ENCODE data around the gene CPS1.

The CPS1 gene

DNA sequence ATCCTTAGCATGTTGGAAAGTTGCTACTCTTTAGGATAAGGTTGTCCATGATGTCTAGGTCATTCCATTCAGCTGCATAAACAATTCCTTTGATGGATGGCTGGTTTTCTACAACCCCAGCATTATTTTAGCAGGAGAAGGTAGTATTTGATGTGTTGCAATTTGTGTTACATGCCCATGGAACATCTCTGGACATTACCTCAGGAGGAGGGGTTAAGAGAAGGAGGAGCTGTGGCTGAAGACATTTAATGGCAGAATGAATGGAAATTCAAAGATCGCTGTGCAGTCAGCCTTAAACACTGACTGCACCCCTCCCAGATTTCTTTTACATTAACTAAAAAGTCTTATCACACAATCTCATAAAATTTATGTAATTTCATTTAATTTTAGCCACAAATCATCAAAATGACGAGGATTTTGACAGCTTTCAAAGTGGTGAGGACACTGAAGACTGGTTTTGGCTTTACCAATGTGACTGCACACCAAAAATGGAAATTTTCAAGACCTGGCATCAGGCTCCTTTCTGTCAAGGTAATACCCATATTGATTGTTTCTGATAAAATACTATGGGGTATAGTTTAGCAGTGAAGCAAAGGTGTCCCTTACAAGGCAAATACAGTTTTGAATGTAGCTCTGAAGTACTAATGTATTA lies at the start of gene CPS1:
CPS1 (plus strand) TSS at position 271 of the 652 bp plus-strand sequence; CDS start at position 406, 135 bp downstream.
- no peak for DNase-seq

DNA sequence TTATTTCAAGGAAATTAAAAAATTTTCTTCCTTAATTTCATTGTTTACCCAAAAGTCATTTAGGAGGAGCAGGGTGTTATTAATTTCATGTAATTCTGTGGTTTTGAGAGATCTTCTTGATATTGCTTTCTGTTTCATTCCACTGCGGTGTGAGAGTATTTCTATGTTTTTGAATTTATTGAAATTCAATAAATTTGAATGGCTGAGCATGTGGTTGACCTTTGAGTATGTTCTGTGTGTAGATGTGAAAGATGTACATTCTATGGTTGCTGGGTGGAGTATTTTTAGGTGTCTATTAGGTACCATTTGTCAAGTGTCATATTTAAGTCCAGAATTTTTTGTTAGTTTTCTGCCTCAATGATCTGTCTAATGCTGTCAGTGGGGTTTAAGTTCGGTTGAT lies 40.5 kb upstream of the CPS1 start:
- DNase-seq, result no peak

DNA sequence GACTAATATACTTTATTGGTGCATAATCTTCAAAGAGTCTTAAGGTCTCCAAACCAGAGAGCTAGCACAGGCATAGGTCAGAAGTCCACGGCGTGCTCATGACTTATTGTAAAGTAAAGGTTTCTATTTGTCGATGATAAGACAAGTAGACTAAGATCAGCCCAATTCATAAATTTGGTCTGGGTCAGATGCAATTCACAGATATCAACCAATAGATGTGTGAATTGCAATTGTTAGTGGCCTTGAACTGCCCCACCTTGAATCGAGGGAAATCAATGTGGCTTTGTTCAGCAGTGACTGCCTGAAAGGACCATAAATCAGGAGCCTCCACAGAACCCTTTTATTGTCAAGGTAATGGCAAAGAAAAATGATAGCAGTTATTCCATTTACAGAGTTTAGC lies 39.1 kb upstream of the CPS1 start:
- DNase-seq, result no peak

DNA sequence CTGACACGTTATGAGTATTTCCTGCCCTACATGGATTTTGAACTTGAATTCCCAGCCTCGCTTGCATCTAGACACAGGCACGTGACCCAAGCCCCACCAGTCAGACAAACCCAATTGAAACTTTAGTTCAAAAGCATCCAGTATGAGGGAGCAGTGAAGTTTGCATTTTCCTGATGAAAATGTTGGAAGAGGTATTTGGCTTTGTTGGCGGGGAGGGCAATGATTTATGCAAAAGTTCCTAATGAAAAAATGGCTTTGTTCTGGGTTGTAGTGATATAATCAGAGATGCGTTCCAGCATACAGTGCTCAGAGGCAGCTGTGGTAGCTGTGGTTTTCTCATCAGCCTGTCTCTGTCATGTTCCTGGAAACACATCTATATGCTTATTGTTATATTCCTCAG lies 36.8 kb upstream of the CPS1 start:
- DNase-seq, result no peak

DNA sequence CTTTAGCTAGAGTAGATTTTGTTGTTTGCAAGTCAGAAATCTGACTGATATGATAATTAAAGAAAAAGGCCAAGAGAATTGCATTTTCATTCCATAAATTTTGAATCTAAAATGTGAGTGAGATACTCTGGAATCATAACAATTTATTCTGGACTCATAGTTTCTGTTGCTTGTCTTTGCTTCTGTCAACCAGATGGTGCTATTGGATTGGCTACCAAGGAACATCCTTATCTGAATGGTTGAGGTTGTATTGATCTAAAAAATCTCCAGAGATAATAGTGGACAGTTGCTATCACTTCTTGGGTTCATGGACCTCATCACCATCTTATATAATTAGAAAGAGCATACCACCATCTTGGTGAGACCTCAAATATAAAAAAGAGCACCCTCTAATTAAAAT lies 34.0 kb upstream of the CPS1 start:
- no peak for DNase-seq

DNA sequence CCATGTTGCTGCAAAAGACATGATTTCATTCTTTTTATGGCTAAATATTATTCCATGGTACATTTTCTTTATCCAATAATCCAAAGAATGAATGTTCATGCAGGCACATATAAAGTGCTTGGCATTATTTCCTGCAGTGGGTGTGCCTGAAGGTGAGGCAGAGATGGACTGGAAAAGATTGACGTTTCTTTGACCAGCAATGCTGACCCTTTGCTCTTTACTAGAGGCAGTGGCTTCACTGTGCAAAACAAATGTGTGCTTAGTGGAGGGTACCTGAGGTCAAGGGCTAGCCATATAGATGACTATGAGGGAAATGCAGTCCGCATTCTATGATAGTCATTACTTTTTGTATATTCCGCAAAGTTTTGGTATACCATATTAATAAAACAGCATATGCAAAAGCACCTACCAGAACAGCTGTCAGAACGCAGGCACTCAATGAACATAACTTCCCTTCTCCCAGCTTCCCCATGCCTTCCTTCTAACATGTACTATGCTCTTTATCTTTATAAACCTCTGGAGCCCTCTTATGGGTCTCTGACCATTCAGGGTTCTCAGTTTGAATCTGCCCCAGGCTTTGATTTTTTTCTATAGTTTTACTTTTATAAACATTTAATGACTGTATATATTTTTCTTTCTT lies 32.6 kb upstream of the CPS1 start:
- no peak for DNase-seq

DNA sequence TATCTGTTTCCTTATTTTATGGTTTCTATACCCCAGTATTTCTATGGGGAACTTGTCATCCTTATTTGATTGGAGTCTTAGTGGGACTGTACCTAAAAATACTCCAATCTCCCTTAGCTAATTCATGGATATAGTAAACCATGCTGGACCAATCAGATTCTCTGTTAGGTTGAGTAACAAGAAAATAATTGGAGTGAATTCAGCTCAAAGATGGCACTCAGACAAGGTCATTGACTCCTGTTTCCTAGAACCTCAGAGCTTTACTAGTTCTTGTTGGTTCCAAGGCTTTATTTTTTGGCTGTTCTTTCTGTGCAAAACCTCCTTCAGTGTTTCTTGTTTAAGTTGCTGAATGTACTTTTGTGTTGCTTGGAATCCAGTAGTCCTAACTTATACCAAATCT lies 31.9 kb upstream of the CPS1 start:
- DNase-seq, result no peak

DNA sequence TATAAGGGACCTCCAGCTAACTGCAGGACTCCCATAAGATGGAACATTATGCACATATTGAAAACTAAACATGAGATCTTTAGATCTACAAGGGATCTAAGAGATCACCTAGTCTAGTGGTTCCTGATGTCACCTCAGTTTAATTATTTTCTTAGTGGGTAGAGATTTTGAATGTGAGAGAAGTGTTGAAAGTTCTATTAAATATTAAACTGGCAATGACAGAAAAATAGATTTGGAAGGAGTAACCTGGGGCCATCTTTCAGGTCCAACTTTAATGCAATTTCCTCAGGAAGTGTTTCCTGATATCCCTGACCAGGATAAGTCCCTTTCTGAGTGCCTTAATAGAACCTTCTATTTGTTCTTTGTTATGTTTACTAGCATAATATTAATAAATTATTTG lies 29.1 kb upstream of the CPS1 start:
- DNase-seq, result no peak

DNA sequence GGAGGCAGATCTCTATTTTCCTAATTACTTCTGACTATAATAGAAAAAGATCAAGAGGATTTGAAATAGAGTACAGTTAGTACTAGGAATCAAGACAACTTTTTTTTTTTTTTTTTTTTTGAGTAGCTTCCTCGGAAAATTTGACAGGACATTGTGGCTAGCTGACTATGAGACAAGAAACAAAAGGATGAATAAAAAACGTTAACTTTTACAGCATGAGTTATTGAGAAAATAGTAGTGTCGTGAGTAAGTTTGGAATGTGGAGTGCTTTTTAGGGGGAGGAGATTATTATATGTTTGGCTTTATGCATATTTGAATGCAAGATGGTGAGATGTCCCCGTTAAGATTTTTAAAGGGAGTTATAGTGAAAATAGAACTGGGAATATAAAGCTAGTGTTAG lies 27.7 kb upstream of the CPS1 start:
- DNase-seq, result no peak

DNA sequence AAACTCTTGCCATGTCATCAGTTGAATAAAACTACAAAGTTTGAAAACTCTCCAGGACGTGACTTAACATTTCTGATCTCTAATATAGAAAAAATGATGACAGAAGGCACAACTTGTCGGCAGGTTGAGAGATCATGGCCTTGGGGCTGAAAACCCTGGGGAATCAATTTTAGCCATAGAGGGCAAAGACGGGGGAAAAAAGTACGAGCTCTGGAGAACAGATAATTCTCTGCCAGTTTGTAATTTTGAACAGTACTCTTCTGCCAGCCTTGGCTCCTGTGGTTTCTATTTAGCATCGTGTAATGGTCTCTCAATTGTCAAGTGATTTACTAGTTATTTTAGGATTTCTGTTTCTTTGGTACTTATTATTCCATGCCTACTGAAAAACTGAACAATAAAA lies 25.3 kb upstream of the CPS1 start:
- DNase-seq, result no peak

DNA sequence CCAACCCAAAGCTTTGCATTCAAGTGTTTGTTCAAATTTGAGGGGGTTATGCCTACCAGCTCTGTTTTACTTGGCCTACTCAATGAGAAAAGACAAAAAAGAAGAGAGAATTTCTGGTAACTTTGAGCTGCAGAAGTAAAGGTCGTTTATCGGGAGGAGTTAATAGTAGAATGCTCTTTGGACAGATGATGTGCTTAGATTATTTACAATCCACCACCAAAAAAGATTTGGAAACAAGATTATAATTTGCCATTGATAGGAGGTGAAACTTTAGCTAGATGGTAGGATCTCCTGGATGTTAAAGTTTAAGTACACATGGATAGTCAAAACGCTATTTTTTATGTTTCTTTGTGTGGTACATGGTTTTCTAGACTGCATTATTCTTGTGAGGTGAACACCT lies 24.9 kb upstream of the CPS1 start:
- no peak for DNase-seq

DNA sequence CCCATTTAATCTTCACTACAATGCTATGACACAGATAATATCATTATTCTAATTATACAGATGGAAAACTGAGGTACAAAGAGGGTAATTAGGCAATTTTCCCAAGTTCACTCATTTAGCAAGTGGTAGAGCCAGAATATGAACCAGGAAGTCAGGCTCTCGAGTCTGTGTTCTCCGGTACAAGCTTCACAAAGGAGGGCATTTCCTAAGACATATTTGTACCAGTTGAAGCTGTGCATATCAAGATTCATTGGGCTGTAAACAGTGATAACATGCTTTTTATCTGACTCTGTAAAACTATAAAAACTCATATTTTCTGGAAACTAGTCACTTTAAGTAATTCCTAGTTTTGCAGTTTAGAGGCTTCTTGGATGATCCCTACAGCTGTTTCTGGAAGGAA lies 23.0 kb upstream of the CPS1 start:
- no peak for DNase-seq

DNA sequence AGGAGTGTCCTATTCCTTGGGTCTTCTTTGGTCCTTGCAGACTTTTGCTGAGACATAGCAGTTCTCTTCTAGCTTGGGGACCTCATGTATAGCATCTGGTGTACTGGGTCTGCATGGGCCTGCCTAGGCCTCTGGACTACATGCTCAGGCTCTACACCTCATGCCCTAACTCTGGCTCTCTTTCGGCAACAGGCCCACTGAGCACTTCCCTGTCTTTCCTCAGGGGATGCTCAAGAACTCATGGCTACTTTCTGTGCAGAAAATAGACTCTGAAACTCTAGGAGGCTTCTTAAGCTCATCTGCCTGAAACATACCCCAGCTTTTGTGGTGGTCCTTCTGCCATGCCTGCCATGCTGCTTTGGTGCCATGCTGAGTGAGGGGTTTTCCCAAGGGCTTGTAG lies 21.5 kb upstream of the CPS1 start:
- no peak for DNase-seq

DNA sequence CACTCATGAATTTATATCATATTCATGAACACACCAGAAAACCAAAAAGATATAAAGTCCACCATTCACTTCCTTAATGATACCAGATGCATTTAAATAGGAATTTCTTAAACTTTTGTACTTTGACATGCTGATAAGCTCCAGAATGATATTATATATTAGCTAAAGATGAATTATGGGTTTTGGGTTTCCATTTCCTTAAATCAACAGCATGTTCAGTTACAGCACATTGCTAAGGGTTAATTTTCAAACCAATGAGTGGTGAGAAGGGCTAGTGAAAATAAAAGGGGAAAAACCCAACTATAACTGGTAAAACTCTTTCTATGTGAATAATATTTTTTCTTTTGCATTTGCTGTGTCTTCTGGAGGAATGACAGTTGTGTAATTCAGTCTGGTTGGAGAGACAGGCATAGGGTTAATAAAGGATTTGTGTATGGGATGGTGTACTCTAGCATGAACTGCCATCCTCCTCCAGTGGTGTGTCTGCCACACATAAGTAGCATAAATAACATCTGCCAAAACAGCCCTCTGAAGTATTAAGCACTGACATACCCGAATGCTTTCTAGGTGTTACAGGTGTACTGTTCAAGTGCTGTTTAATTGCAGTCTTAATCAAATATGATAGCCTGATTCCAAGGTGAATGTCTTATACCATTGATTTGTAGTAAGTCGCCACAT lies 19.3 kb upstream of the CPS1 start:
- DNase-seq, result no peak

DNA sequence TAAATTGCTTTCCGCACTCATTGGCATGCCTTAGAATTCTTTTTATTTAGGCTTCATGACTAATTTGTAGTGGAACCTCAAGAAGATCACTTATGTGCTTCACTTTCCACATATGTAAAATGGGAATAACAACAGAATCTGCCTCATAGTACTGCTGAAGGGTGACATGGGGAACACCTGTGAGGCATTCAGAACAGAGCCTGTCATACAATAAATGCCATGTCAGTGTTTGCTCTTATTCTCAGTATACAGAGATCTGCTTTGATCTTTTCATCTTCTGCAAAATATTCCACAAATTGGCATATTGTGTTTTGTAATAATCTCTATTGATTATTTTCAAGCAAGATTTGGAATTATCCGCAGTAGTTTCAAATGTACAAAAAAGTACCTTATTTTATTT lies 17.4 kb upstream of the CPS1 start:
- DNase-seq, result no peak

DNA sequence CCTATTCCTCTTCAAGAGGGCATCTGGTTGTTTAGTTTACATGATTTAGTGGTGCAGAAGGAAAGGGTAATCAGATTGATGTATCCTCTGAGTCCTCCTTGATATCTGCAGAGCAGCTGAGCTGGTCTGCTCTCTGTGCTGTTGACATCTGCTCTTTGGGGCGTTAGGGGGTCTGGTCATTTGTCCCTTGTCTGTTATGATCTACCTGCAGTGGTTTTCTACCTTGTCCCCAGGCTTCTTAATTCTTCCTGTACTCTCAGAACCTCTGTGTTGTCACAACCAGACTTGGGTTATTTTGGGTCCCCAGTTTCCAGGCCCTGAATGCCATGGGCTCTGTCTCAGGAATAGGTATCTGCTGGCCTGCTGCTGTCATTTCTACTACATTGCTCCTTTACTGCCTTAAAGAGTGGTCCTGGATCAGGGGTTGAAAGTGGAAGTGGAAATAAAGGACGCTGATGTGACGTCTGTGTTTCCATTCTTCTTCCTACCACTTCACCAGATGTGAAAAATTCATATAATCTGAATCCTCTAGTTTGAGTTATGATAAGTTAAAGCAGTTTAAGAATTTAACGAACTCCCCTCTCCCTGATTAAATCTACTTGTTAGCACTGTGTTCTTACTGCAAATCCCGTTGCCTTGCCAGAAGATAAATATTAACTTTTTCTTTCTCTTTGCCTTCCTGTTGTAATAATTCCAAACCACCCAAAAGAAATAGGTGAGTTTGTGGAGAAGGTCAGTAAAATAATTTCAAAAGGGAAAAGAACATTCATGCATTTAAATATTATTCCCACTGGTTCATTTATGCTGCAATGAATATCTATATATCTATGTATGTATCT lies 16.6 kb upstream of the CPS1 start:
- no peak for DNase-seq

DNA sequence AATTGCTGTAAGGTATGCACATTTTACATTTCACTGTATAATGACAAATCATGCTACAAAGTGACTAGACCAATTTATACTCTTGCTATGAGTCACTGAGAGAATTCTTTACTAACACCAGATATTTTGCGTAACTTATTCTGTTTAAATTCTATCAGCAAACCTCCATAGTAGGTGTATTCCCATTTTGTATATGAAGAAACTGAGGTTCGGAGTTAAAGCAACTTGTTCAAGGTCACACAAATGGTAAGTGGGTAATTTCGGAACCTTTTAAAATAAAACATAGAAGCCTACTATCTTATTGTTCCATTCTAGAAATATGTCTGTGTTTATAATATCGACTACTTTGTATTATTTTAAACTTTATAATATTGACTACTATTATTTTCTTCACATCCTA lies 15.9 kb upstream of the CPS1 start:
- no peak for DNase-seq

DNA sequence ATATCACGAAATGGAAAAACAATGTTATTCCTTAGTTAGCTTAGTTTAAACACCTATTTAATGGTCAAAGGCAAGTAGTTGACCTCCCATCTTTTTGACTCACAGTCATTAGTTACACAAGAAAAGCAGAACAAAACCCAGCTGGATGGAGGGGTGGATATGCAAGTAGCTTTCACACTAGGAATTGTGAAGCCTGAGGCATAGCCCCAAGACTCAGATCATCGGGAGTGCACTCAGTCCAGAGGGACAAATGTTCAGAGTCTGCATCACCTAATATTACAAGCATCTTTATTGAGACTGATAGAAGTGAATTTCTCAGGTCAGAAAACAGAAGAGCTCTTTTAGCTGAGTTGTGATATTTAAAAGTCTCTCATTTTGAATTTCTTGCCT lies 15.5 kb upstream of the CPS1 start:
- DNase-seq, result no peak

DNA sequence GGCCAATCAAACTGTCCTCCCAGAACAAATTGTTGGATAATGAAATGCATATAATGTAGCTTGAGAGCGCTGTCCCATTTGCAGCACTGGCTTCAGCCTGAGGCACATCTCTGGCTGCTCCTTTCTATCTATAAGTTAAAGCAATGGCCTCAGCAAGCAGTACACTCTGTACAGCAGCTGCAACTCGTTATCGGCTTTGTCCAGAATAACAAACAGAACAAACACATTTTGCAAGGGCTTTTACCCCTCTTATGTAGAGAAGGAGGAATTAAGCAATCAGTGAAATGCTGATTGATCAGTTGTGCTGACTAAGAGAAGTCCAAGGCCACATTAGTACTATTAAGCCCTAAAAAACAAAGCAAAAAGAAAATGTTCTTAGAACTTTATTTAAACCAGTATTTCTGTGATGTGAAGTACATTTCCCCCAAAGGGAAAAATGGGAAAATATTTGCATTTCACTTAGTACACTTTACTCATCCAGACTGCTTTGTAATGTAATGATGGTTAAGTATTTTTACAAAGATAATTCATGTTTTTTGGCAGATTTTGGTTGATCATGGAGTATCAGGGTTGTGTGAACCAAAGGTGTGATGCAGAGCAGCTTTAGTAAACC lies 15.0 kb upstream of the CPS1 start:
- no peak for DNase-seq

DNA sequence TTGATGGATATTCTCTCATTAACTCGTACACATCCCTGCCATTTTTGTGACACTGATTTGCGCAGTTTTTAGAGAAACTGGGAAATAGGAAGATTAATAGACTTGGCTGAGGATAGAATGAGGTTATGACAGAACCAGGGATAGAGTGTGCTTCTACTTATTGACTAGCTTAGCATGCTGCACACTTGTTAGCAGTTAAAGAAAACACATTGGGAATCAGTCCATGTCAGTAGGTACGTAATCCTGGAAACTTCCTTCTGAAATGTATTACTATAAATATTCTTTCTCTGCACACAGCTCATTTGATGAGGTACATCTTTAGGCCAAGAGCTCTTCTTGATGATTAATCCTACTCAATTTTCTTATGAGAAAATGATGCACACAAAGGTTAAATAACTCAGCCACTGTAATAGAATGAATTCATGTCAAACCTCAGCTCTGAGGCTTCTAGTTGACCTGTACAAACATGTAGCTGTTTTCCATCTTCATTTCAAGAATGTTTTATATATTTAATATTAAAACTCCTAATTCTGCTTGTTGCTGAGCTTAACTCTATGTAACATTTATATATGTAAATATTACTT lies 12.3 kb upstream of the CPS1 start:
- no peak for DNase-seq

DNA sequence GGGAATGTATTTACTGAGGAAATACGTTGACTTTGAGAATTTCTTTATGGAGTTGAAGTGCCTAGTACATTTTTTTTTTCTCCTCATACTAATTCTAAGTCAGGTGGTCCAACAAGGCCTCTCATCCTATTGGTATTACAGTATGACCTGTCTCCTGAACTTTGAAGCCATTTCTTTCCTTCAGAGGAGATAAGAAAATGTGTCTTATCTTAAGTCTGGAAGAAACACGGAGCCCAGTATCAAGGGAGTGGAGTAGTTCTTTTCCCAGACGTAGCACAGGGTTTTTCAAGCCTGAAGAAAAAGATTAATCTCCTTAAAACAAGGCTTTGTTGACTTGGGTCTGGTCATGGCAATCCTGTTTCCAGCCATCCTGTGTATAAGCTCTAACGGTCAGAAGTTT lies 11.6 kb upstream of the CPS1 start:
- no peak for DNase-seq

DNA sequence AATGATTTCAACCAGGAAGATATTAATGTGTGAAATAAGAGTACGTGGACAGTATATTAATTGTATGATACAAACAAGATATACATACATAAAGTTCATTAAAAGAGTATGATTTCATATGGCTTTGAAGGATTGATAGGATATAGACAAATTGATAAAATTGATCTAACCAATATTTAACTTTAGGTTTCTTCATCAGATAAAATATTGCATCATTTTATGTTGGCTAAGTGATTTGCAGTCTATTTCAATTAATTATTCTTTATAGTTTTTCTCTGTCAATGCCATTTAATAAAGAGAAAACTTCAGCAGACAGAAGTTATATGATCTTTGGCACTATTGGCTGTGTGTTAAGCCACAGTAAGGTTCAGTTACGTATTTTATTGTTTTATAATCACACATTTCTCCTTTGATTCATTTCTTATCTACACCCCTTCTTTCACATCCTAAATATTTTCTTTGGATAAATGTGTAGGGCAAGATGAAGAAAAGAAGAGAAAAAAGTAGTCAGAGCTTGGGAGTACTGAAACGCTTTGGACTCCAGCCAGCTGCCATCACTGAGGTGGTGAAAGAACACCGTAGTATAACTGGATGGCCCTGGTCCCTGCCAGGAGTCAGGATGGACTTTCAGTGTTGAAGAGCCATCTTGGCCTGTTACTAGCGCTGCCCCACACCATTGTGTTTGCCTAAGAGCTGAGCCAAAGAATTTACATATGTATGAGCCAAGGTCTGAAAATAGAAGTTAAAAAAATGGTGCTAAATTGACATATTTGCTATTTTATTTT lies 9.8 kb upstream of the CPS1 start:
- DNase-seq, result no peak

All from DMS79 (cell line).